WTC11 (cell line): Measurements from ENCODE around the gene CPNE4.

Experiments used
- ATF6 ChIP-seq: sonication (generic); formaldehyde crosslinking; IDR thresholded peaks from 2 replicates; pipeline ENCODE4 v1.8.1; 2023; ENCODE audit warnings: mild to moderate bottlenecking, missing genetic modification reagents
- CBFB ChIP-seq: sonication (generic); formaldehyde crosslinking; IDR thresholded peaks from 2 replicates; pipeline ENCODE4 v1.8.1; 2022; ENCODE audit warnings: mild to moderate bottlenecking, low read depth, missing genetic modification reagents
- CTCF ChIP-seq: fragments of 200-600 bp; IDR thresholded peaks from 2 replicates; pipeline ENCODE4 v1.8.0; 2022; ENCODE audit warnings: antibody characterized with exemption
- E2F4 ChIP-seq: sonication (generic); formaldehyde crosslinking; IDR thresholded peaks from 2 replicates; pipeline ENCODE4 v1.8.1; 2022; ENCODE audit warnings: low read depth, mild to moderate bottlenecking, moderate library complexity, missing genetic modification reagents, borderline replicate concordance
- ELF4 ChIP-seq: sonication (generic); formaldehyde crosslinking; IDR thresholded peaks from 2 replicates; pipeline ENCODE4 v1.8.1; 2022; ENCODE audit warnings: low read depth, mild to moderate bottlenecking, moderate library complexity, missing genetic modification reagents
- ESRRA ChIP-seq: sonication (generic); formaldehyde crosslinking; IDR thresholded peaks from 2 replicates; pipeline ENCODE4 v1.8.1; 2022; ENCODE audit warnings: mild to moderate bottlenecking, missing genetic modification reagents, borderline replicate concordance
- FOXJ3 ChIP-seq: sonication (generic); formaldehyde crosslinking; IDR thresholded peaks from 2 replicates; pipeline ENCODE4 v1.9.0; 2021; ENCODE audit warnings: missing genetic modification reagents, mild to moderate bottlenecking, borderline replicate concordance
- FOXP1 ChIP-seq: sonication (generic); formaldehyde crosslinking; IDR thresholded peaks from 2 replicates; pipeline ENCODE4 v1.8.0; 2022; ENCODE audit warnings: missing genetic modification reagents, mild to moderate bottlenecking, moderate library complexity, borderline replicate concordance
- GRHL2 ChIP-seq: fragments of 250-450 bp; sonication (Bioruptor Pico); IDR thresholded peaks from 2 replicates; pipeline ENCODE4 v1.8.0; 2022; ENCODE audit warnings: mild to moderate bottlenecking, moderate library complexity; ENCODE audit not compliant: insufficient replicate concordance, severe bottlenecking
- MYBL2 ChIP-seq: sonication (generic); formaldehyde crosslinking; IDR thresholded peaks from 2 replicates; pipeline ENCODE4 v1.8.1; 2023; ENCODE audit warnings: mild to moderate bottlenecking, moderate library complexity, missing genetic modification reagents
- NFYB ChIP-seq: sonication (generic); formaldehyde crosslinking; conservative IDR thresholded peaks from 2 replicates; pipeline ENCODE4 v1.8.0; 2022; ENCODE audit warnings: low read depth, missing genetic modification reagents
- TEAD4 ChIP-seq: sonication (generic); formaldehyde crosslinking; IDR thresholded peaks from 2 replicates; pipeline ENCODE4 v1.8.0; 2022; ENCODE audit warnings: mild to moderate bottlenecking, missing genetic modification reagents

GRCh38 chr3:131541288-131541687 is 493.5 kb downstream of the CPNE4 start:
- TF ChIP-seq CTCF: no peak
- TF ChIP-seq ATF6 (CRISPR knock-in tag): no peak
- TF ChIP-seq FOXJ3 (CRISPR knock-in tag): no peak
- TF ChIP-seq NFYB (CRISPR knock-in tag): no peak
- no peak for TF ChIP-seq ESRRA (CRISPR knock-in tag)
- no peak for TF ChIP-seq CBFB (CRISPR knock-in tag)
- no peak for TF ChIP-seq ELF4
- TF ChIP-seq E2F4 (CRISPR knock-in tag): no peak
- no peak for TF ChIP-seq TEAD4
- TF ChIP-seq GRHL2 (CRISPR knock-in tag): no peak
- TF ChIP-seq FOXP1 (CRISPR knock-in tag): no peak
- no peak for TF ChIP-seq MYBL2 (CRISPR knock-in tag)
